ENCODE measurements around the gene STEAP1B.

DNA sequence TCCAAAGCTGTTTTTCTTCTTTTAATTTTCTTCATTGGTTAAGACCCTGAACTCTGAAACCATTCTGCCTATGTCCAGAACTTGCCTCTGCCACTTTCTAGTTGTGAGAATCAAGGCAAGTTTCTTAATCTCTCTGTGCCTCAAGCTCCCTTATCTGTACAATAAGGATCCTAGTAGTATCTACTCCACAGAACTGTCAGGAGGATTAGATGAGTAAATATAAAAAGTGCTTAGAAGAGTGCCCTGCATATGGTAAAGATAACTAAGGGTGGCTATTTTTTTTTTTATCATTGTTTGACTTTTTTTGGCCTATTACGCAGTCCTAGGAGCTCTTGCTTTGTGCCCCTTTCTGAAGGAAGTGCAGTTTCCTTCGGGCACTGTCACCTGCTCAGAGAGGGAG lies 96.6 kb downstream of the STEAP1B start:
- TF ChIP-seq, protein P1, sequence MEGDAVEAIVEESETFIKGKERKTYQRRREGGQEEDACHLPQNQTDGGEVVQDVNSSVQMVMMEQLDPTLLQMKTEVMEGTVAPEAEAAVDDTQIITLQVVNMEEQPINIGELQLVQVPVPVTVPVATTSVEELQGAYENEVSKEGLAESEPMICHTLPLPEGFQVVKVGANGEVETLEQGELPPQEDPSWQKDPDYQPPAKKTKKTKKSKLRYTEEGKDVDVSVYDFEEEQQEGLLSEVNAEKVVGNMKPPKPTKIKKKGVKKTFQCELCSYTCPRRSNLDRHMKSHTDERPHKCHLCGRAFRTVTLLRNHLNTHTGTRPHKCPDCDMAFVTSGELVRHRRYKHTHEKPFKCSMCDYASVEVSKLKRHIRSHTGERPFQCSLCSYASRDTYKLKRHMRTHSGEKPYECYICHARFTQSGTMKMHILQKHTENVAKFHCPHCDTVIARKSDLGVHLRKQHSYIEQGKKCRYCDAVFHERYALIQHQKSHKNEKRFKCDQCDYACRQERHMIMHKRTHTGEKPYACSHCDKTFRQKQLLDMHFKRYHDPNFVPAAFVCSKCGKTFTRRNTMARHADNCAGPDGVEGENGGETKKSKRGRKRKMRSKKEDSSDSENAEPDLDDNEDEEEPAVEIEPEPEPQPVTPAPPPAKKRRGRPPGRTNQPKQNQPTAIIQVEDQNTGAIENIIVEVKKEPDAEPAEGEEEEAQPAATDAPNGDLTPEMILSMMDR (IDR thresholded peaks at IDR 0.05; ENCODE audit: low read depth, low read length) = no peak
- no peak for TF ChIP-seq EZH2phosphoT487 (IDR thresholded peaks at IDR 0.05; ENCODE audit: low read depth)
